ENCODE data around the gene PLEKHA4. TPM values are rescaled to one million over a fixed set of nuclear protein-coding genes. Genes with fewer than 3 reads are reported as not detected.

The PLEKHA4 gene
- total and polyA plus RNA-seq, 2 experiments from 2014 or later: 12.2 to 12.3 TPM

DNA sequence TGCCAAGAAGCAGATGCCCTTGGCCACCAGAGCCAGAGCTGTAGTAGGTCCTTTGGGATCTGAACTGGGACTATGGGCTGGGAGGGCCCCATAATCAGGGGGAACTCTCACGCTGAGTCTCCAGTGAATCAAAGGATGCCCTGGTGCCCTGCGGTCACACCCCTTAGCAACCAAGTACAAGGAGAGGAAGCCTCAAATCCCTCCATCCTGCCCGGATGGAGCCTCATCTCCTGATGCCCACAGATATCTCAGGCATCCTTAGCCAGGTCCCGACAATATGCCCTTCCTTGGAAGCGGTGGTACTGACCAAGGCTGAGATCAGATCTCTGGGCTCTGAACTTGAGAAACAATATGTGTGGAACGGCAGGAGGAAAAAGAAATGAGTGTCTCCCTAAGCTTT, 1.7 kb downstream of the PLEKHA4 start:
- DNase-seq (ENCODE audit: low spot score) (no peak), ATAC-seq (no peak)
- Histone ChIP-seq H3K36me3 (ENCODE audit: insufficient read depth) (no peaks in the 10 kb centered on the region), H3F3A (replicated peaks; ENCODE audit: low read depth) (peaks cover 7% of the 10 kb centered on the region), H3K4me3 (no peak overlapping the region), H3K4me2 (no peak overlapping the region), H3K27me3 (ENCODE audit: insufficient read depth) (no peaks in the 10 kb centered on the region), H3K9me2 (ENCODE audit: insufficient read depth) (no peaks in the 10 kb centered on the region), H3K27ac (ENCODE audit: low read depth) (no peak overlapping the region), H2AFZ (no peak overlapping the region), H4K20me1 (replicated peaks; ENCODE audit: insufficient read depth) (no peaks in the 10 kb centered on the region), H3K79me2 (replicated peaks; ENCODE audit: insufficient read depth) (no peaks in the 10 kb centered on the region), H3K4me1 (ENCODE audit: insufficient read depth) (peaks cover 8% of the 10 kb centered on the region; the same call in 1 of the 2 replicates)
- TF ChIP-seq, protein P1, sequence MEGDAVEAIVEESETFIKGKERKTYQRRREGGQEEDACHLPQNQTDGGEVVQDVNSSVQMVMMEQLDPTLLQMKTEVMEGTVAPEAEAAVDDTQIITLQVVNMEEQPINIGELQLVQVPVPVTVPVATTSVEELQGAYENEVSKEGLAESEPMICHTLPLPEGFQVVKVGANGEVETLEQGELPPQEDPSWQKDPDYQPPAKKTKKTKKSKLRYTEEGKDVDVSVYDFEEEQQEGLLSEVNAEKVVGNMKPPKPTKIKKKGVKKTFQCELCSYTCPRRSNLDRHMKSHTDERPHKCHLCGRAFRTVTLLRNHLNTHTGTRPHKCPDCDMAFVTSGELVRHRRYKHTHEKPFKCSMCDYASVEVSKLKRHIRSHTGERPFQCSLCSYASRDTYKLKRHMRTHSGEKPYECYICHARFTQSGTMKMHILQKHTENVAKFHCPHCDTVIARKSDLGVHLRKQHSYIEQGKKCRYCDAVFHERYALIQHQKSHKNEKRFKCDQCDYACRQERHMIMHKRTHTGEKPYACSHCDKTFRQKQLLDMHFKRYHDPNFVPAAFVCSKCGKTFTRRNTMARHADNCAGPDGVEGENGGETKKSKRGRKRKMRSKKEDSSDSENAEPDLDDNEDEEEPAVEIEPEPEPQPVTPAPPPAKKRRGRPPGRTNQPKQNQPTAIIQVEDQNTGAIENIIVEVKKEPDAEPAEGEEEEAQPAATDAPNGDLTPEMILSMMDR (conservative IDR thresholded peaks at IDR 0.05; ENCODE audit: low read depth in 2 of 2): no peak
- no peak for TF ChIP-seq STAT1 (IDR thresholded peaks at IDR 0.05; ENCODE audit: unreplicated experiment)
- no peak for TF ChIP-seq CREB1 (CRISPR knock-in tag; IDR thresholded peaks at IDR 0.05; ENCODE audit: low read depth)
- no peak for TF ChIP-seq JUNB (IDR thresholded peaks at IDR 0.05; ENCODE audit: unreplicated experiment)
- TF ChIP-seq EZH2 (IDR thresholded peaks at IDR 0.05; ENCODE audit: low read depth, unreplicated experiment): no peak
- no peak for TF ChIP-seq ZNF114 (CRISPR knock-in tag; IDR thresholded peaks at IDR 0.05)
- no peak for TF ChIP-seq POLR2AphosphoS5 (IDR thresholded peaks at IDR 0.05; ENCODE audit: low read depth)
- TF ChIP-seq ZNF331 (CRISPR knock-in tag; IDR thresholded peaks at IDR 0.05; ENCODE audit: low read depth): no peak
- no peak for TF ChIP-seq EZH2phosphoT487 (IDR thresholded peaks at IDR 0.05; ENCODE audit: unreplicated experiment)
- TF ChIP-seq, protein P2, sequence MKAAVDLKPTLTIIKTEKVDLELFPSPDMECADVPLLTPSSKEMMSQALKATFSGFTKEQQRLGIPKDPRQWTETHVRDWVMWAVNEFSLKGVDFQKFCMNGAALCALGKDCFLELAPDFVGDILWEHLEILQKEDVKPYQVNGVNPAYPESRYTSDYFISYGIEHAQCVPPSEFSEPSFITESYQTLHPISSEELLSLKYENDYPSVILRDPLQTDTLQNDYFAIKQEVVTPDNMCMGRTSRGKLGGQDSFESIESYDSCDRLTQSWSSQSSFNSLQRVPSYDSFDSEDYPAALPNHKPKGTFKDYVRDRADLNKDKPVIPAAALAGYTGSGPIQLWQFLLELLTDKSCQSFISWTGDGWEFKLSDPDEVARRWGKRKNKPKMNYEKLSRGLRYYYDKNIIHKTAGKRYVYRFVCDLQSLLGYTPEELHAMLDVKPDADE (IDR thresholded peaks at IDR 0.05): no peak
- TF ChIP-seq, protein P3, sequence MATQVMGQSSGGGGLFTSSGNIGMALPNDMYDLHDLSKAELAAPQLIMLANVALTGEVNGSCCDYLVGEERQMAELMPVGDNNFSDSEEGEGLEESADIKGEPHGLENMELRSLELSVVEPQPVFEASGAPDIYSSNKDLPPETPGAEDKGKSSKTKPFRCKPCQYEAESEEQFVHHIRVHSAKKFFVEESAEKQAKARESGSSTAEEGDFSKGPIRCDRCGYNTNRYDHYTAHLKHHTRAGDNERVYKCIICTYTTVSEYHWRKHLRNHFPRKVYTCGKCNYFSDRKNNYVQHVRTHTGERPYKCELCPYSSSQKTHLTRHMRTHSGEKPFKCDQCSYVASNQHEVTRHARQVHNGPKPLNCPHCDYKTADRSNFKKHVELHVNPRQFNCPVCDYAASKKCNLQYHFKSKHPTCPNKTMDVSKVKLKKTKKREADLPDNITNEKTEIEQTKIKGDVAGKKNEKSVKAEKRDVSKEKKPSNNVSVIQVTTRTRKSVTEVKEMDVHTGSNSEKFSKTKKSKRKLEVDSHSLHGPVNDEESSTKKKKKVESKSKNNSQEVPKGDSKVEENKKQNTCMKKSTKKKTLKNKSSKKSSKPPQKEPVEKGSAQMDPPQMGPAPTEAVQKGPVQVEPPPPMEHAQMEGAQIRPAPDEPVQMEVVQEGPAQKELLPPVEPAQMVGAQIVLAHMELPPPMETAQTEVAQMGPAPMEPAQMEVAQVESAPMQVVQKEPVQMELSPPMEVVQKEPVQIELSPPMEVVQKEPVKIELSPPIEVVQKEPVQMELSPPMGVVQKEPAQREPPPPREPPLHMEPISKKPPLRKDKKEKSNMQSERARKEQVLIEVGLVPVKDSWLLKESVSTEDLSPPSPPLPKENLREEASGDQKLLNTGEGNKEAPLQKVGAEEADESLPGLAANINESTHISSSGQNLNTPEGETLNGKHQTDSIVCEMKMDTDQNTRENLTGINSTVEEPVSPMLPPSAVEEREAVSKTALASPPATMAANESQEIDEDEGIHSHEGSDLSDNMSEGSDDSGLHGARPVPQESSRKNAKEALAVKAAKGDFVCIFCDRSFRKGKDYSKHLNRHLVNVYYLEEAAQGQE (IDR thresholded peaks at IDR 0.05; ENCODE audit: unreplicated experiment): no peak
- Mint-ChIP-seq H3K4me3 (no peak overlapping the region; the same call in 2 of the 3 replicates), H3K27ac (no peak overlapping the region; the same call in 1 of the 2 replicates), H3K27me3 (ENCODE audit: insufficient read depth, low read depth, poor library complexity) (peaks cover 7% of the 10 kb centered on the region), H3K9me3 (no peaks in the 10 kb centered on the region), H3K36me3 (ENCODE audit: low read depth) (peaks cover 14% of the 10 kb centered on the region), H3K4me1 (peaks cover 21% of the 10 kb centered on the region)
